Keratinocyte (primary cell): ENCODE results near the gene LIPF.

ENCODE experiments used
- EZH2 ChIP-seq: IDR thresholded peaks from one replicate; pipeline ENCODE4 v1.6.1; 2012; ENCODE audit warnings: inconsistent platforms, mild to moderate bottlenecking, low read length, moderate library complexity
- TF ChIP-seq, protein P1 (sequence below), 3 experiments: IDR thresholded peaks in 1 of 3; conservative IDR thresholded peaks in 1 of 3; optimal IDR thresholded peaks in 1 of 3; 2 replicates in 2 of 3; 3 replicates in 1 of 3; pipeline versions ENCODE3 to v1.5.1; 2011; ENCODE audit warnings: low read length in 3 of 3, mild to moderate bottlenecking in 3 of 3, moderate library complexity in 2 of 3, control low read depth in 1 of 3, inconsistent platforms in 1 of 3; ENCODE audit not compliant: insufficient read depth in 2 of 3; ENCODE audit errors: extremely low read depth in 1 of 3

DNA sequence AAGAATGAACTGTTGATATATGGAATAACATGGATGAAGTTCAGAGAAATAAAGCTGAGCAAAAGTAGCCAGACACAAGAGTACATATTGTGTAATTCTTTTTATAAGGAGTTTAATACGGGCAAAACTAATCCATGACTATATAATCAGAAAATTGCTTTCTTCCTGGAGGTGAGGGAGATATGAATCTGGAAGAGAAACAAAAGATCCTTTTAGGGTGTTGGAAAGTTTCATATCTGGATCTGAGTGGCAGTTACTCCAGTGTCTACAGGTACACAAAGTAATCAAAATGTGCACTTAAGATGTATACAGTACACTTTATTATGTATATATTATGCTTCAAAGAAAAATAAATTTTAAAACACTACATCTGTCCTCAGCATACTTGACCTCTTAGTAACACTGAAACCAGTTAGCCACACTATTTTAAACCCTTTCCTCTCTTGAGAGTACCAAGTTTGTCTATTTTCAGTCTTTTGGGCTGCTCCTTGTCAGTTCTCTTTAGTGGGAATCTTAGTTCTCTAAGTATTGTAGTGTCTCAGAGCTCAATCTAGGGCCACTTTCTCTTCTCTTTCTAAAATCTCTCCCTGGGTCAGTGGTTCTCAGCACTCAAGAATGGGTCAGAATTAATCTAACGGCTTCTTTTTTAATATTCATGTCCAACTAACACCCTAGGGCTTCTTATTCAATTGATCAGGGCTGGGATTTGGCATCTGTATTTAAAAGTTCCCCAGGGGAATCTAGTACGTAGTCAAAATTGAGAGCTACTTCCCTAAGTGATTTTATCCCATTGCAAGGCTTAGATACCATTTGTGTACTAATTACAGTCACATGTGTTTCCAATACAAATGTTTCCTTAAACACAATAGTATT is 4.3 kb upstream of the LIPF start:
- TF ChIP-seq, protein P1, sequence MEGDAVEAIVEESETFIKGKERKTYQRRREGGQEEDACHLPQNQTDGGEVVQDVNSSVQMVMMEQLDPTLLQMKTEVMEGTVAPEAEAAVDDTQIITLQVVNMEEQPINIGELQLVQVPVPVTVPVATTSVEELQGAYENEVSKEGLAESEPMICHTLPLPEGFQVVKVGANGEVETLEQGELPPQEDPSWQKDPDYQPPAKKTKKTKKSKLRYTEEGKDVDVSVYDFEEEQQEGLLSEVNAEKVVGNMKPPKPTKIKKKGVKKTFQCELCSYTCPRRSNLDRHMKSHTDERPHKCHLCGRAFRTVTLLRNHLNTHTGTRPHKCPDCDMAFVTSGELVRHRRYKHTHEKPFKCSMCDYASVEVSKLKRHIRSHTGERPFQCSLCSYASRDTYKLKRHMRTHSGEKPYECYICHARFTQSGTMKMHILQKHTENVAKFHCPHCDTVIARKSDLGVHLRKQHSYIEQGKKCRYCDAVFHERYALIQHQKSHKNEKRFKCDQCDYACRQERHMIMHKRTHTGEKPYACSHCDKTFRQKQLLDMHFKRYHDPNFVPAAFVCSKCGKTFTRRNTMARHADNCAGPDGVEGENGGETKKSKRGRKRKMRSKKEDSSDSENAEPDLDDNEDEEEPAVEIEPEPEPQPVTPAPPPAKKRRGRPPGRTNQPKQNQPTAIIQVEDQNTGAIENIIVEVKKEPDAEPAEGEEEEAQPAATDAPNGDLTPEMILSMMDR (optimal IDR thresholded peaks at IDR 0.05 in 1 of 3, IDR thresholded peaks at IDR 0.05 in 1 of 3, conservative IDR thresholded peaks at IDR 0.05 in 1 of 3; ENCODE audit: extremely low read depth in 1 of 3, insufficient read depth in 2 of 3, low read length in 3 of 3), result no peak
- TF ChIP-seq EZH2, result no peak
